ENCODE data around the gene PPIL6. TPM values are rescaled to one million over a fixed set of nuclear protein-coding genes. Genes with fewer than 3 reads are reported as not detected.

PPIL6 gene
- total RNA-seq, 1 donor from 2014 or later: 3.9 TPM

- Histone ChIP-seq H3K27me3 (ENCODE audit: low read depth) (no peaks in the 10 kb centered on the region), H3K9me3 (replicated peaks) (no peaks in the 10 kb centered on the region), H3K4me3 (no peak overlapping the region), H3K4me1 (peaks cover 18% of the 10 kb centered on the region), H3K27ac (replicated peaks) (no peak overlapping the region), H3K36me3 (no peaks in the 10 kb centered on the region)
- TF ChIP-seq CTCF (IDR thresholded peaks at IDR 0.05; ENCODE audit: borderline replicate concordance): no peak
- DNase-seq: no peak
- intact Hi-C loops (cut with micrococcal nuclease): no loop called here
Measured at GRCh38 chr6:109424946-109425345, 15.5 kb downstream of the PPIL6 start.

GRCh38 chr6:109421184-109421583 lies 19.2 kb downstream of the PPIL6 start:
- Histone ChIP-seq H3K27ac (replicated peaks) (no peak overlapping the region), H3K4me3 (no peak overlapping the region), H3K36me3 (no peaks in the 10 kb centered on the region), H3K27me3 (ENCODE audit: low read depth) (no peaks in the 10 kb centered on the region), H3K9me3 (replicated peaks) (no peaks in the 10 kb centered on the region), H3K4me1 (no peaks in the 10 kb centered on the region)
- no peak for TF ChIP-seq CTCF (IDR thresholded peaks at IDR 0.05; ENCODE audit: borderline replicate concordance)
- DNase-seq: no peak
- intact Hi-C loops (cut with micrococcal nuclease): no loop called here

GRCh38 chr6:109420751-109421150 lies 19.7 kb downstream of the PPIL6 start:
- H3K4me3 ChIP-seq: no peak overlapping the region
- H3K9me3 ChIP-seq (replicated peaks): no peaks in the 10 kb centered on the region
- H3K27ac ChIP-seq (replicated peaks): no peak overlapping the region
- intact Hi-C loops (cut with micrococcal nuclease): no loop called here
- no peaks in the 10 kb centered on the region for H3K27me3 ChIP-seq (ENCODE audit: low read depth)
- DNase-seq: no peak
- no peak for TF ChIP-seq CTCF (IDR thresholded peaks at IDR 0.05; ENCODE audit: borderline replicate concordance)
- no peaks in the 10 kb centered on the region for H3K36me3 ChIP-seq
- H3K4me1 ChIP-seq: no peaks in the 10 kb centered on the region

GRCh38 chr6:109417646-109418045 lies 22.8 kb downstream of the PPIL6 start:
- no peak for TF ChIP-seq CTCF (IDR thresholded peaks at IDR 0.05; ENCODE audit: borderline replicate concordance)
- intact Hi-C loops (cut with micrococcal nuclease): no loop called here
- no peak for DNase-seq
- Histone ChIP-seq H3K4me3 (no peak overlapping the region), H3K9me3 (replicated peaks) (no peaks in the 10 kb centered on the region), H3K4me1 (no peaks in the 10 kb centered on the region), H3K27me3 (ENCODE audit: low read depth) (no peaks in the 10 kb centered on the region), H3K36me3 (no peaks in the 10 kb centered on the region), H3K27ac (replicated peaks) (no peak overlapping the region)

- no peak for TF ChIP-seq CTCF (IDR thresholded peaks at IDR 0.05; ENCODE audit: borderline replicate concordance)
- no peak overlapping the region for H3K4me3 ChIP-seq
- no peaks in the 10 kb centered on the region for H3K4me1 ChIP-seq
- intact Hi-C loops (cut with micrococcal nuclease): no loop called here
- no peaks in the 10 kb centered on the region for H3K9me3 ChIP-seq (replicated peaks)
- no peak overlapping the region for H3K27ac ChIP-seq (replicated peaks)
- DNase-seq: no peak
- H3K36me3 ChIP-seq: no peaks in the 10 kb centered on the region
- no peaks in the 10 kb centered on the region for H3K27me3 ChIP-seq (ENCODE audit: low read depth)
Measured at GRCh38 chr6:109411034-109411433, 29.4 kb downstream of the PPIL6 start.

GRCh38 chr6:109406196-109406595 lies 34.2 kb downstream of the PPIL6 start:
- Histone ChIP-seq H3K27me3 (ENCODE audit: low read depth) (no peaks in the 10 kb centered on the region), H3K36me3 (no peaks in the 10 kb centered on the region), H3K4me3 (no peak overlapping the region), H3K9me3 (replicated peaks) (no peaks in the 10 kb centered on the region), H3K27ac (replicated peaks) (no peak overlapping the region), H3K4me1 (no peaks in the 10 kb centered on the region)
- TF ChIP-seq CTCF (IDR thresholded peaks at IDR 0.05; ENCODE audit: borderline replicate concordance): no peak
- DNase-seq: no peak
- intact Hi-C loops (cut with micrococcal nuclease): no loop called here

Data from left ventricle myocardium inferior (tissue), 1 donor.